A673 (cell line): Measurements from ENCODE around the gene CCDC102A. TPM values are rescaled to one million over a fixed set of nuclear protein-coding genes. Genes with fewer than 3 reads are reported as not detected.

Experiments
- BruUV-seq: library from RNA; stranded (reverse); fragments of 400-500 nt; replicated peaks from 2 replicates; lab custom pipeline; 2021; lab: Mats Ljungman, UMichigan
- CTCF ChIA-PET: fragments of 300-600 bp; sonication (Branson Sonifier 250); formaldehyde crosslinking; loops from one replicate; lab custom pipeline; 2022; ENCODE audit warnings: antibody characterized with exemption; lab: Charles Lee
- POLR2A ChIA-PET: fragments of 300-600 bp; sonication (Branson Sonifier 250); formaldehyde crosslinking; loops from one replicate; lab custom pipeline; 2022; ENCODE audit warnings: antibody characterized with exemption; ENCODE audit not compliant: low non-redundant PET; lab: Charles Lee
- DNase-seq: peaks from one replicate; pipeline ENCODE4 v3.0.0-alpha.2; 2015; ENCODE audit warnings: low spot score
- H3K27ac ChIP-seq: fragments of 200-600 bp; sonication (generic); 2 replicates; pipeline ENCODE4 v1.5.1; 2016; ENCODE audit warnings: mixed run types, low read depth, mild to moderate bottlenecking, mixed read lengths, antibody characterized with exemption, low read length; ENCODE audit not compliant: poor library complexity, severe bottlenecking
- H3K27me3 ChIP-seq: fragments of 200-600 bp; sonication (generic); replicated peaks from 2 replicates; pipeline ENCODE4 v1.6.1; 2017; ENCODE audit warnings: mixed run types, low read depth, mild to moderate bottlenecking, mixed read lengths, antibody characterized with exemption, low read length; ENCODE audit not compliant: insufficient read depth, poor library complexity
- H3K36me3 ChIP-seq: fragments of 200-600 bp; sonication (generic); 2 replicates; pipeline ENCODE4 v1.6.1; 2016; ENCODE audit warnings: mixed run types, mild to moderate bottlenecking, mixed read lengths, antibody characterized with exemption, low read length; ENCODE audit not compliant: insufficient read depth, poor library complexity, severe bottlenecking
- H3K4me1 ChIP-seq: fragments of 200-600 bp; sonication (generic); 2 replicates; pipeline ENCODE4 v1.6.1; 2017; ENCODE audit warnings: mixed run types, mild to moderate bottlenecking, mixed read lengths, antibody characterized with exemption, low read length; ENCODE audit not compliant: insufficient read depth, poor library complexity, severe bottlenecking
- H3K4me3 ChIP-seq: fragments of 200-600 bp; sonication (generic); 2 replicates; pipeline ENCODE4 v1.5.1; 2016; ENCODE audit warnings: low read depth, mixed run types, mild to moderate bottlenecking, mixed read lengths, low read length; ENCODE audit not compliant: poor library complexity, severe bottlenecking
- H3K9me3 ChIP-seq: fragments of 200-600 bp; sonication (generic); 2 replicates; pipeline ENCODE4 v1.6.1; 2016; ENCODE audit warnings: mixed run types, low read depth, mild to moderate bottlenecking, mixed read lengths, antibody characterized with exemption, low read length; ENCODE audit not compliant: poor library complexity, severe bottlenecking
- EZH2 ChIP-seq: fragments of 200-600 bp; sonication (generic); IDR thresholded peaks from 2 replicates; pipeline ENCODE4 v1.6.1; 2017; ENCODE audit warnings: borderline replicate concordance, low read depth, mild to moderate bottlenecking, mixed read lengths, antibody characterized with exemption, low read length; ENCODE audit not compliant: poor library complexity, severe bottlenecking
- intact Hi-C: fragments of 100-400 bp; cut with micrococcal nuclease; formaldehyde crosslinking; loops from one replicate; pipeline ENCODE4 v1.10.0; 2022; ENCODE audit not compliant: unreplicated experiment
- total RNA-seq: library from RNA; stranded (reverse); gene quantifications from 2 replicates; pipeline ENCODE4 v1.2.3, GENCODE V29; 2021
- TF ChIP-seq, protein P1 (sequence below): fragments of 300-800, 200-600 bp; sonication (generic); conservative IDR thresholded peaks from 2 replicates; pipeline ENCODE4 v1.5.1; 2017; ENCODE audit warnings: low read depth, mild to moderate bottlenecking, antibody characterized with exemption, low read length, moderate library complexity, mixed read lengths

The CCDC102A gene
- total RNA-seq, 1 experiment from 2014 or later = 10.3 TPM

DNA sequence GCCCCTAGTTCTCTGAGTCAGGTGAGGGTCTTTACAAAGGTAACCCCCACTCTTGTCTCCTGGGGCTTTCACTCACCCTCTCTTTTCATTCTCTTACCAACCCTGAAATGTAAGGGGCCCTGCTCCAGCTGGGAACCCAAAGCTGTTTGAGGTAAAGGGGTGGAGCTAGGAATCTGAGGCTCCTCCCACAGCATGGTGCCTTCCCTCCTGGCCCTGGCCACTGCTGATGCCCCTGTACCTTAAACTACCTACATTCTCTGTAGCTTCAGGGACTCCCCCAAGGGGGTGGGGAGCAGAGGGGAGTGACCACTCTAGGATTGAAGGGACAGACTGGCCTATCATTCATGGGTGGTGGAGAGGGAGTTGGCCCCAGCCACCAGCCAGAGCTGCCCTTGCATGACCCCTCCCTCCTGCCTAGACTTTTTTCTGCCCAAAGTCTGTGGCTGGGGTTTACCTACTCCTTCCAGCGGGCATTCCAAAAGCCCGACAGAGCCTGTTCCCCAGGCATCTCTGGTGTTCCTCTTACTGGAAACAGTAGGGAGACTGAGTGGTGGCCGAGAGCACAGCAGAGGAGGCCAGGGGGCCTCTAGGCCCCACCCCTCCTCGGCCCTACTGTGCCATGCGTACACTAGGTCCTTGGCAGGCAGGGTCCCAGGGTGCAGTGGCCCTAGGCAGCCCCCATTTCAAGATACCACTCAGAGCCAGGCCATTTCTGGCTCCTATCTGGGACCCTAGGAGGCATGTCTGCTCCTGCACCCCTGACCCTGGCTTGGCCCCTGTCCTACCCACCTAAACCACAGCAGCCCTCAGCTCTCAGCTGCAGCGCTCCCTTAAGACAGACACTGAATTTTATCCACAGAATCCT, 59.6 kb downstream of the CCDC102A start:
- CTCF ChIA-PET = no interaction called here
- H3K4me1 ChIP-seq = peaks cover 26% of the 10 kb centered on the region
- no TSS peak for BruUV-seq
- H3K36me3 ChIP-seq = peaks cover 27% of the 10 kb centered on the region
- intact Hi-C loops = no loop called here
- no peaks in the 10 kb centered on the region for H3K27me3 ChIP-seq
- no peaks in the 10 kb centered on the region for H3K9me3 ChIP-seq
- TF ChIP-seq, protein P1, sequence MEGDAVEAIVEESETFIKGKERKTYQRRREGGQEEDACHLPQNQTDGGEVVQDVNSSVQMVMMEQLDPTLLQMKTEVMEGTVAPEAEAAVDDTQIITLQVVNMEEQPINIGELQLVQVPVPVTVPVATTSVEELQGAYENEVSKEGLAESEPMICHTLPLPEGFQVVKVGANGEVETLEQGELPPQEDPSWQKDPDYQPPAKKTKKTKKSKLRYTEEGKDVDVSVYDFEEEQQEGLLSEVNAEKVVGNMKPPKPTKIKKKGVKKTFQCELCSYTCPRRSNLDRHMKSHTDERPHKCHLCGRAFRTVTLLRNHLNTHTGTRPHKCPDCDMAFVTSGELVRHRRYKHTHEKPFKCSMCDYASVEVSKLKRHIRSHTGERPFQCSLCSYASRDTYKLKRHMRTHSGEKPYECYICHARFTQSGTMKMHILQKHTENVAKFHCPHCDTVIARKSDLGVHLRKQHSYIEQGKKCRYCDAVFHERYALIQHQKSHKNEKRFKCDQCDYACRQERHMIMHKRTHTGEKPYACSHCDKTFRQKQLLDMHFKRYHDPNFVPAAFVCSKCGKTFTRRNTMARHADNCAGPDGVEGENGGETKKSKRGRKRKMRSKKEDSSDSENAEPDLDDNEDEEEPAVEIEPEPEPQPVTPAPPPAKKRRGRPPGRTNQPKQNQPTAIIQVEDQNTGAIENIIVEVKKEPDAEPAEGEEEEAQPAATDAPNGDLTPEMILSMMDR = no peak
- TF ChIP-seq EZH2 = no peak
- H3K4me3 ChIP-seq = no peak overlapping the region
- POLR2A ChIA-PET = no interaction called here
- no peak overlapping the region for H3K27ac ChIP-seq
- DNase-seq = no peak

DNA sequence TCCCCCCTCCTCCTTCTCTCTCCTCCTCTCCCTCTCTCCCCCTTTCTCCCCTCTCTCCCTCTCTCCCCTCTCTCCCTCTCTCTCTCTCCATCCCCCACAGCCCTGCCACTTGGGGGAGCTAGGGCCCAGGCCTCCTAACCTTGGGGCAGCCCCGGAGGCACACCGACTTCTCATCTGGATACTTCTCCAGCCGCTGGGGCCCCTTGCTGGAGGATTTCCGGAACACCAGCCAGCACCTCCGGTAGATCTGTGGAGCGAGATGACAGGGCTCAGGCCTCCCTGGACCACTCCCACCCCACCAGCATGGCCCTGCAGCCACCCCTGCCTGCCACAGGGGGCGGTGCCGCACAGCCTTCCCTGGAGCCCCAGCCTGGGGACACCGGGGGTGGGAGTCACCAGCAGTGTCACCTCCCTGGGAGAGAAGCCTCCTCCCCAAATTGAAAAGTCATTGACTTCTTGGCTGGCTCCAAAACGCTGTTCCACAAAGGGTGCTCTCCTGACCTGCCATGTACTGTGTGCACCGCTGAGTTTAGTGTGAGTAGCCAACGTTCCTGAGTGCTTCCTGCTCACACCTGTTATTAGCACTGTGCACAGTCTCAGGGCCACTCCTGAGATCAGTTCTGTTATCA, 60.5 kb downstream of the CCDC102A start:
- Histone ChIP-seq H3K4me3 (no peak overlapping the region), H3K27ac (no peak overlapping the region), H3K4me1 (peaks cover 32% of the 10 kb centered on the region), H3K27me3 (no peaks in the 10 kb centered on the region), H3K36me3 (peaks cover 34% of the 10 kb centered on the region), H3K9me3 (no peaks in the 10 kb centered on the region)
- POLR2A ChIA-PET = no interaction called here
- BruUV-seq = no TSS peak
- CTCF ChIA-PET = no interaction called here
- intact Hi-C loops = no loop called here
- peak; percentile 49 for DNase-seq
- TF ChIP-seq, protein P1 = peak; percentile 51
- no peak for TF ChIP-seq EZH2

DNA sequence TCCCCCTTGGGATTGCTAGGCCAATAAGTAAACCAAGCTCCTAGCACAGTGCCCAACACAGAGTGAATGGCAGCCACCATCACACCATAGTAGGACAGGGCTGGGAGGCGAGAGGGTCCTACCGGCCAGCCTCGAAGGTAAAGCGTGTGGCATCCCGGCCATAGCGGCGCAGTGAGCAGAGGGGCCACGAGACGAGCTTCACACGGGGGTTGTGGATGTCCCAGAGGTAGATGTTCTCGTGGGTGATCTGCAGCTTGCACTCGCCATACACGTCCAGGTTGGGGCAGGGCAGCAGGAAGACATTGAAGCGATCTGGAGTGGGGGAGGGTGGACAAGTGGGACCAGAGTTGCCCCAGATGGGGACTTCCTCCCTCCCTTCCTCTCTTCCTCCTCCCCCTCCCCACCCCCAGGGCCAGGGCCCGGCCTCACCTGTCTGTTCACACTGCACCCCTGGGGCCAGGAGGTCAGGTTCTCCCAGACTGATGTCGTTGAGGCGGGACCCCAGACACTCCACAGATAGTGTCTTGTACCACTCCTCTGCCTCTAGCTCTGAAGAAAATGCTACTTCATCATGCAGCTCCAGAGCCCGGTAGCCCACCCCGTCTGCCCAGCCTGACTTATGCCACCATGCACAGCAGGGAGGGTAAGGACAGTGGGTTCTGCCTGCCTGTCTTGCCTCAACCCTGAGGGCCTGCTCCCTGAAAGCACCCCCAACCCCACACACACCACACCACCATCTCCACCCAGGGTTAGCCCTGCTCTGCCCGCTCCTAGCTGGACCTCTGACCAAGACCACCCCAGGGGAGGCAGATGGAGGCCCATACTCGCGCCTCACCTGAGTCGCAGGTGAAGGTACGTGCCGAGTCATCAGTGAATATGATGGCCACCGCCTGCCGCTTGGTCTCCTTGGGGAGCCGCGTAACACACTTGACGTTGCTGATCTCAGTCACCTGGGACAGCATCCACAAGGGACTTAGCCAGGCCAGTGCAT, 61.4 kb downstream of the CCDC102A start:
- Histone ChIP-seq H3K27me3 (no peaks in the 10 kb centered on the region), H3K4me3 (no peak overlapping the region), H3K27ac (no peak overlapping the region), H3K9me3 (no peaks in the 10 kb centered on the region), H3K4me1 (peaks cover 30% of the 10 kb centered on the region), H3K36me3 (peaks cover 43% of the 10 kb centered on the region)
- DNase-seq = no peak
- ChIA-PET CTCF (no interaction called here), POLR2A (no interaction called here)
- intact Hi-C loops = no loop called here
- no TSS peak for BruUV-seq
- TF ChIP-seq, protein P1 = no peak
- TF ChIP-seq EZH2 = no peak
